NCI-H2107 (cell line): ENCODE measurements around the gene SEC23IP.
"Not testable (repeated sequence)": the region's sequence is repeated elsewhere in the genome, so short reads cannot be mapped to it uniquely, and the experiment has no call there.

ENCODE experiments used
- DNase-seq: peaks from one replicate; lab custom pipeline; 2025; lab: John Stamatoyannopoulos, UW

Gene SEC23IP

GRCh38 chr10:119892188-119893065 is at the start of gene SEC23IP:
TSS of gene SEC23IP (plus strand) at chr10:119892730. CDS start at chr10:119892783, 53 bp downstream.
- peak; percentile 54 for DNase-seq

- no peak for DNase-seq
Observed at GRCh38 chr10:119845656-119846055, 46.9 kb upstream of the SEC23IP start.

GRCh38 chr10:119849031-119849789 is 43.3 kb upstream of the SEC23IP start:
- no peak for DNase-seq

GRCh38 chr10:119849944-119850343 is 42.6 kb upstream of the SEC23IP start:
- no peak for DNase-seq

GRCh38 chr10:119852277-119852676 is 40.3 kb upstream of the SEC23IP start:
- no peak for DNase-seq

GRCh38 chr10:119852822-119853221 is 39.7 kb upstream of the SEC23IP start:
- DNase-seq, result no peak

- no peak for DNase-seq
Observed at GRCh38 chr10:119853574-119853973, 39.0 kb upstream of the SEC23IP start.

GRCh38 chr10:119858063-119858462 is 34.5 kb upstream of the SEC23IP start:
- DNase-seq, result no peak

GRCh38 chr10:119859420-119860258 is 32.9 kb upstream of the SEC23IP start:
- no peak for DNase-seq

GRCh38 chr10:119860866-119861607 is 31.5 kb upstream of the SEC23IP start:
- DNase-seq, result no peak

- DNase-seq, result no peak
Observed at GRCh38 chr10:119862524-119862923, 30.0 kb upstream of the SEC23IP start.

GRCh38 chr10:119863951-119864565 is 28.5 kb upstream of the SEC23IP start:
- DNase-seq, result no peak

GRCh38 chr10:119865699-119866240 is 26.8 kb upstream of the SEC23IP start:
- DNase-seq, result no peak

GRCh38 chr10:119867317-119867716 is 25.2 kb upstream of the SEC23IP start:
- no peak for DNase-seq

GRCh38 chr10:119869398-119869797 is 23.1 kb upstream of the SEC23IP start:
- DNase-seq, result not testable (repeated sequence)

- DNase-seq, result peak; percentile 11
Observed at GRCh38 chr10:119871881-119872609, 20.5 kb upstream of the SEC23IP start.

GRCh38 chr10:119872610-119872859 is 20.0 kb upstream of the SEC23IP start, which contains the start of gene MCMBP:
TSS of gene MCMBP (minus strand) at chr10:119872843. CDS start at chr10:119872584, 259 bp downstream.
- DNase-seq, result no peak

- DNase-seq, result peak; percentile 50
Observed at GRCh38 chr10:119872860-119873681, 19.5 kb upstream of the SEC23IP start.

- no peak for DNase-seq
Observed at GRCh38 chr10:119878524-119878923, 14.0 kb upstream of the SEC23IP start.
